Cardiac fibroblast (primary cell): ENCODE measurements around the gene WLS.

Experiments used
- DNase-seq, 2 donors: peaks; one replicate each; pipeline versions ENCODE4 v3.0.0 to v3.0.0-alpha.2; 2010; ENCODE audit warnings: low read depth in 2 of 2
- H3K4me3 ChIP-seq, 2 donors: replicated peaks in 1 of 2; 1 replicate in 1 of 2; 2 replicates in 1 of 2; pipeline ENCODE4 v1.5.1; 2011; ENCODE audit warnings: low read depth in 2 of 2, low read length in 2 of 2, mild to moderate bottlenecking in 2 of 2, moderate library complexity in 1 of 2
- TF ChIP-seq, protein P1 (sequence below): IDR thresholded peaks from one replicate; pipeline ENCODE4 v1.5.1; 2011; ENCODE audit warnings: low read depth, mild to moderate bottlenecking, low read length, inconsistent platforms

WLS gene

DNA sequence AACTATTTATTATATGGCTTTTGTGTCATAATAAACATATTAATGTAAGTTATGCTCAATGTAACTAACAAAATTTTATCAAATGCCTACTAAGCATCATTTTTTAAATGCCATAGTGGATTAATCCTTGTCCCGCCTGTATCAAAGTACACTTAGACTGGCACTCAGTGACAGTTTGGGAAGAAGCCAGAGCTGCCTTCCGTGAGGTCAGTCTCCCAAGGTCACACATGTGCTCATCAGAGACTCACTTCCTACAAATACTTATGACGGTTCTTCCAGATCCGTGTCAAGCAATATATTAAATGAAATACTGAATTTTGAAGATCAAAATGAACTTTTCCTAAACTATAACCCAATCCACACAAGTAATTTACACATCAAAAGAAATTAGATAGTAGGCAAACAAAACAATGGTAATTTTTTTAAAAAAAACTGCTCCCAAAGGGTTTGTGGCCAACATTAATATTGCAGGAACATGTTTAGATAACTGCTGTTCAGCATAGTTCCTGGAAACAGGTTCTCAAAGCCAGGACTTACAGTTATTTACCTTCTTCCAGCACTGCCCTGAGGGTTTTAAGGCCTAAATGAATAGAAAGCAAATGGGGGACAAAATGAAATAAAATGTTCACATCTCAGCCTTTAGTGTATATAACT lies 27.2 kb downstream of the WLS start:
- DNase-seq: no peak
- H3K4me3 ChIP-seq: no peak overlapping the region
- TF ChIP-seq, protein P1, sequence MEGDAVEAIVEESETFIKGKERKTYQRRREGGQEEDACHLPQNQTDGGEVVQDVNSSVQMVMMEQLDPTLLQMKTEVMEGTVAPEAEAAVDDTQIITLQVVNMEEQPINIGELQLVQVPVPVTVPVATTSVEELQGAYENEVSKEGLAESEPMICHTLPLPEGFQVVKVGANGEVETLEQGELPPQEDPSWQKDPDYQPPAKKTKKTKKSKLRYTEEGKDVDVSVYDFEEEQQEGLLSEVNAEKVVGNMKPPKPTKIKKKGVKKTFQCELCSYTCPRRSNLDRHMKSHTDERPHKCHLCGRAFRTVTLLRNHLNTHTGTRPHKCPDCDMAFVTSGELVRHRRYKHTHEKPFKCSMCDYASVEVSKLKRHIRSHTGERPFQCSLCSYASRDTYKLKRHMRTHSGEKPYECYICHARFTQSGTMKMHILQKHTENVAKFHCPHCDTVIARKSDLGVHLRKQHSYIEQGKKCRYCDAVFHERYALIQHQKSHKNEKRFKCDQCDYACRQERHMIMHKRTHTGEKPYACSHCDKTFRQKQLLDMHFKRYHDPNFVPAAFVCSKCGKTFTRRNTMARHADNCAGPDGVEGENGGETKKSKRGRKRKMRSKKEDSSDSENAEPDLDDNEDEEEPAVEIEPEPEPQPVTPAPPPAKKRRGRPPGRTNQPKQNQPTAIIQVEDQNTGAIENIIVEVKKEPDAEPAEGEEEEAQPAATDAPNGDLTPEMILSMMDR: no peak

DNA sequence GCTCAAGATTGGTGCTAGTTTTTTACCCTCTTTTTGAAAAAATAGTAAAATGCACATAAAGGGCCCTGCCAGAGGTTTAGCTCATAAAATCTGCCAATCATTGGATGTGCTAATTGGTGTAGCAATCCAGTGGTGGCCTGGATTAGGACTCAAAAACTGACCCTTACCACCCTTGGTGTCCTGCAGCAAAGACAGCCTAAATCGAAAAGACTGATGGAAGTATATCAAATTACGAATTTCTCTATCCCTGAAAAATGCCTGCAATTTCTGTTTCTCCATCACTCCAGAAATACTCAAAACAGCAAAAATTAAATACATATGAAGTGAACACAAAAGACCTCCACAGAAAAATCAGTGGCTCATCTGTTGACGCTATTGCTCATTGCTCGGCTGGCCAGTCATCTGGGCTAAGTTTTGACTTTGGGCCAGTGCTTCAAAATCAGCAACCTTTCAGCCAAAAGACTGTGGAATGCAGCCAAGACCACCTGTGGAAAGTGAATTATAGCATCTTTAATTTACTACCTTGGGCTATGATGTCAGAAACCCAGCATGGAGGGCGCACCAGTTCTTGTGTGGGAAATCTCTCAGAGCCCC lies 30.0 kb downstream of the WLS start:
- no peak overlapping the region for H3K4me3 ChIP-seq
- DNase-seq: peak in 1 of 2 donors; percentile 68
- TF ChIP-seq, protein P1: no peak

DNA sequence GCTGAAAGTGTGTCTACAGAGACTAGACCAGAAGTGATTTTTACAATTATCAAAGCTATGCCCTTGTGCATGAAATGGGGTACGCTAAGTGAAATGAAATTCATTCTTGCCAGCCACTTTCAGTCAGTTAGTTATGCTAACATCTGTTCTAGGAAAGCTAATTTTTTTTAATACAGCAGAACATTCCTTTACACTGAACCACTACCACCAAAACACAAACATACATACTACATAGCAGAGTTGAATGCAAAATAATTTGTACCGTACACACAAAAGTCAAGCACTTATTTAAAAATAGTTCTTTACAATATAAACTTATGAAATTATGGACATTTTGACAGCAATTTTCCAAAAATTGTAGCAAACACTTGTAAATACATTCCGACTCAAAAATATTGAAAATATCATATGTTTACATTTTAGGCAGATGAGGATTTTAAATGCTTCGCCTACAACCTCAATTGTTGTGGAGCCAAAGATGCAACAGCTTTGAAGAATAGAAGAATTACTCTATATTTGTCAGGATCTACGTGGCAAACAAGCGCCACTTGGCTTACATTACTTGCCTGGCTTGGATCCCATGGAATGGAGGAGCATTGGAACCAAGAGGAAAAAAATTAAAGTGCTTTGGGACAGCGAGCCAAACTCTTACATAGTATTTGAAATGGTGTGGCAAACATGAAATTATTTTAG lies 30.6 kb downstream of the WLS start:
- peak in 1 of 2 donors; percentile 37 for DNase-seq
- no peak overlapping the region for H3K4me3 ChIP-seq
- TF ChIP-seq, protein P1: no peak

DNA sequence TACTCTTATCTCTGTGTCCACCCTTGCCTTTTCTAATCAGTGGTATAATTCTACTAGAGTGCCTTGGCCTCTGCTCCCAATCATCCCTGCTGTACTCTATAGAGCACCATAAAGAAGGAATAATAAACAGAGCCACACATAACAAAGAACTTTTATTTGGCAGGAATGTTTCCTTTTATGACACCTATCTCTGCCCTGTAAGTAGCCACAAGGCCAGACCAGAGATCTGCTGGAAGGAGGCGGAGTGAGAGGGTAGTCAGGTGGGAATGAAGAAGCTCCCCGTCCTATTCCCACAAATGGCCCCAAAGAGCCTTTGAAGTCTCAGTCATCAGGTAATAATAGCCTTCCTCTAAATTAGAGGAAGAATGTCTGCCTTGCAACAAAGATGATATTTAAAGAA lies 32.7 kb downstream of the WLS start:
- H3K4me3 ChIP-seq: no peak overlapping the region
- TF ChIP-seq, protein P1: no peak
- no peak for DNase-seq

DNA sequence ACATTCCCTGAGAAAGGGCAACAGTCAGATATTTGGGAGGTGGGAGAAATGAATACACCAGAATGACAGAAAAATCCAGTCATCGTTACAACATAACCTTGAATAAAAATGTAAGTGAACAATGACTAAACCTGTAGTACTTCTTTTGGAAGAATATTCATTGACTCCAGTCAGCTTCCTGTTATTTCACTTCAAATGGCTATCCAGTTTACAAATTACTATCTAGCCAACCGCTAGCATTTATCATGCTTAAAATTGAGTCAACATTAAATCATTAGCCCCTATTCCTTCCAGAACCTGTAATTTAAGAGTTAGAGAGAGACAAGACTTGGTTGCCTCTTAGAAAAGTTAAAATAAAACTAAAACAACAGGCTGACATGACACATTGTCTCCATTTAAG lies 33.6 kb downstream of the WLS start:
- TF ChIP-seq, protein P1: no peak
- no peak overlapping the region for H3K4me3 ChIP-seq
- DNase-seq: peak in 1 of 2 donors; percentile 81

DNA sequence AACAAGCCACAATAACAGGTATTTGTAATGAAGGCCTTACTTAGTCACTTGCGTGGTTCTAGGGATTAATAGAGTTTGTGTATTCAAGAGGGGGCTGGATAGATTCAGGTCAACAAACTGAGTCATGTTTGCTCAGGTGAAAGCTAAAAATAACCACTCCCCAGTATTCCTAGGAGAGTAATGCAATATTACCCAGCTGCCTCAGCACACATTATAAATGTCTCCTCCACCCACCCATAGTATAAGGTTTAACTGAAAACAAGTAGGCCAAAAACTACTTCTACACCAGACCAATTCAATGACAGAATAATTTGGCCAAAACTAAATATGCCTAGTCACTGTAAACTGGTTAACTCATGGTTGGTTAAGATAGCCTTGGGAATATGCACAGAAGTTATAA lies 34.4 kb downstream of the WLS start:
- no peak overlapping the region for H3K4me3 ChIP-seq
- TF ChIP-seq, protein P1: no peak
- peak in 1 of 2 donors; percentile 64 for DNase-seq
